Activated CD8-positive, alpha-beta memory T cell treated with anti-CD3 and anti-CD28 coated beads, Interleukin-2, amount 50 U/mL, for 48 hours (primary cell): ENCODE data around the gene SDF2L1.
"Not testable (repeated sequence)": the region's sequence is repeated elsewhere in the genome, so short reads cannot be mapped to it uniquely, and the experiment has no call there.

Source experiments
- DNase-seq: peaks from one replicate; pipeline ENCODE4 v3.0.0-alpha.2; 2020

SDF2L1 gene

GRCh38 chr22:21688706-21689381 lies 46.7 kb downstream of the SDF2L1 start:
- no peak for DNase-seq

- DNase-seq: no peak
Measured at GRCh38 chr22:21690401-21690801, 48.3 kb downstream of the SDF2L1 start.

- no peak for DNase-seq
Measured at GRCh38 chr22:21691816-21692215, 49.7 kb downstream of the SDF2L1 start.

GRCh38 chr22:21692856-21693255 lies 50.8 kb downstream of the SDF2L1 start:
- DNase-seq: not testable (repeated sequence)

GRCh38 chr22:21693333-21693998 lies 51.4 kb downstream of the SDF2L1 start:
- DNase-seq: no peak
